Caco-2 (cell line): Measurements from ENCODE around the gene ITFG2. TPM values are rescaled to one million over a fixed set of nuclear protein-coding genes. Genes with fewer than 3 reads are reported as not detected.

Source experiments
- BruUV-seq: library from RNA; stranded (reverse); fragments of 400-500 nt; replicated peaks from 2 replicates; lab custom pipeline; 2021; lab: Mats Ljungman, UMichigan
- CTCF ChIA-PET: fragments of 300-600 bp; sonication (Branson Sonifier 250); formaldehyde crosslinking; loops from one replicate; lab custom pipeline; 2022; ENCODE audit warnings: antibody characterized with exemption; lab: Charles Lee
- POLR2A ChIA-PET: fragments of 300-600 bp; sonication (Branson Sonifier 250); formaldehyde crosslinking; loops from one replicate; lab custom pipeline; 2022; ENCODE audit warnings: antibody characterized with exemption; lab: Charles Lee
- DNase-seq, 2 experiments: peaks; one replicate each; pipeline versions ENCODE4 v3.0.0 to v3.0.0-alpha.2; 2020 to 2022
- H3K27me3 ChIP-seq: replicated peaks from 2 replicates; pipeline ENCODE4 v1.6.0; 2011; ENCODE audit warnings: low read length; ENCODE audit not compliant: control insufficient read depth, insufficient read depth
- H3K36me3 ChIP-seq: 2 replicates; pipeline ENCODE4 v1.5.1; 2011; ENCODE audit warnings: low read length; ENCODE audit not compliant: control insufficient read depth, insufficient read depth
- H3K4me1 ChIP-seq: fragments of 250-450 bp; sonication (Bioruptor Pico); 2 replicates; pipeline ENCODE4 v1.5.1; 2020; ENCODE audit warnings: mild to moderate bottlenecking
- H3K4me3 ChIP-seq: 2 replicates; pipeline ENCODE4 v1.5.1; 2011; ENCODE audit warnings: low read depth, mild to moderate bottlenecking, control low read depth, low read length
- H3K9me3 ChIP-seq: fragments of 250-450 bp; sonication (Bioruptor Pico); 2 replicates; pipeline ENCODE4 v1.5.1; 2020; ENCODE audit warnings: mild to moderate bottlenecking, moderate library complexity
- H3K27ac Mint-ChIP-seq: one replicate; pipeline ENCODE4 v1.8.0; 2022; ENCODE audit warnings: mixed read lengths; ENCODE audit not compliant: unreplicated experiment
- H3K27me3 Mint-ChIP-seq: one replicate; pipeline ENCODE4 v1.8.0; 2022; ENCODE audit warnings: mixed read lengths; ENCODE audit not compliant: insufficient read depth, unreplicated experiment
- H3K36me3 Mint-ChIP-seq: one replicate; pipeline ENCODE4 v1.8.0; 2022; ENCODE audit warnings: mild to moderate bottlenecking, mixed read lengths; ENCODE audit not compliant: insufficient read depth, unreplicated experiment
- H3K4me1 Mint-ChIP-seq: one replicate; pipeline ENCODE4 v1.8.0; 2022; ENCODE audit warnings: low read depth, mixed read lengths; ENCODE audit not compliant: unreplicated experiment
- H3K4me3 Mint-ChIP-seq: one replicate; pipeline ENCODE4 v1.8.0; 2022; ENCODE audit warnings: mild to moderate bottlenecking, moderate library complexity, mixed read lengths; ENCODE audit not compliant: unreplicated experiment
- H3K9me3 Mint-ChIP-seq: one replicate; pipeline ENCODE4 v1.8.0; 2022; ENCODE audit warnings: mixed read lengths; ENCODE audit not compliant: unreplicated experiment
- CTCF ChIP-seq, 2 experiments: fragments of 200-600 bp in 1 of 2; IDR thresholded peaks; 1 replicate in 1 of 2; 2 replicates in 1 of 2; pipeline versions ENCODE4 v1.5.1 to v1.8.0; 2011 to 2022; ENCODE audit warnings: antibody characterized with exemption in 1 of 2, control low read depth in 1 of 2, inconsistent platforms in 1 of 2, low read depth in 1 of 2, low read length in 1 of 2, mild to moderate bottlenecking in 1 of 2, moderate library complexity in 1 of 2; ENCODE audit not compliant: insufficient read depth in 1 of 2, severe bottlenecking in 1 of 2, unreplicated experiment in 1 of 2
- intact Hi-C: fragments of 100-400 bp; cut with micrococcal nuclease; formaldehyde crosslinking; loops from one replicate; pipeline ENCODE4 v1.10.0; 2022; ENCODE audit not compliant: unreplicated experiment
- total RNA-seq: library from RNA; stranded (reverse); gene quantifications from 2 replicates; pipeline ENCODE4 v1.2.3, GENCODE V29; 2022

ITFG2 gene
- total RNA-seq, 1 experiment from 2014 or later: 52.6 TPM

- Histone ChIP-seq H3K9me3 (no peaks in the 10 kb centered on the region), H3K4me1 (no peaks in the 10 kb centered on the region), H3K4me3 (no peak overlapping the region), H3K36me3 (no peaks in the 10 kb centered on the region), H3K27me3 (no peaks in the 10 kb centered on the region; the same call in 1 of the 2 replicates)
- BruUV-seq: no TSS peak
- POLR2A ChIA-PET: no interaction called here
- H3K9me3 Mint-ChIP-seq: no peaks in the 10 kb centered on the region
- H3K4me3 Mint-ChIP-seq: no peak overlapping the region
- H3K27me3 Mint-ChIP-seq: peaks cover 29% of the 10 kb centered on the region
- DNase-seq: no peak
- no peak overlapping the region for H3K27ac Mint-ChIP-seq
- H3K4me1 Mint-ChIP-seq: no peaks in the 10 kb centered on the region
- TF ChIP-seq CTCF (IDR thresholded peaks at IDR 0.05; ENCODE audit: insufficient read depth in 1 of 2, low read depth in 1 of 2, low read length in 1 of 2, severe bottlenecking in 1 of 2, unreplicated experiment in 1 of 2): no peak
- CTCF ChIA-PET: interaction anchor here (0.6 kb wide), 1 partner anchor 10 kb away, joined by 11 read pairs; no protein-coding TSS in a partner anchor
- H3K36me3 Mint-ChIP-seq: no peaks in the 10 kb centered on the region
- intact Hi-C loops: no loop called here
These were observed 36.2 kb upstream of the ITFG2 start for GRCh38 chr12:2776129-2776806.

GRCh38 chr12:2779281-2779680 lies 33.2 kb upstream of the ITFG2 start:
- H3K9me3 ChIP-seq: no peaks in the 10 kb centered on the region
- Mint-ChIP-seq H3K4me3 (no peak overlapping the region), H3K9me3 (no peaks in the 10 kb centered on the region), H3K4me1 (peaks cover 7% of the 10 kb centered on the region), H3K36me3 (no peaks in the 10 kb centered on the region), H3K27ac (no peak overlapping the region), H3K27me3 (peaks cover 38% of the 10 kb centered on the region)
- 0 out of 2 replicates have a peak, but pooled peaks cover 2% of the 10 kb centered on the region for H3K27me3 ChIP-seq
- CTCF ChIA-PET: interaction anchor here (0.7 kb wide), 1 partner anchor 39 kb away, joined by 4 read pairs; no protein-coding TSS in a partner anchor
- intact Hi-C loops: no loop called here
- H3K36me3 ChIP-seq: no peaks in the 10 kb centered on the region
- H3K4me3 ChIP-seq: no peak overlapping the region
- no peak for DNase-seq
- peaks cover 8% of the 10 kb centered on the region for H3K4me1 ChIP-seq
- BruUV-seq: no TSS peak
- TF ChIP-seq CTCF (IDR thresholded peaks at IDR 0.05; ENCODE audit: insufficient read depth in 1 of 2, low read depth in 1 of 2, low read length in 1 of 2, severe bottlenecking in 1 of 2, unreplicated experiment in 1 of 2): no peak
- POLR2A ChIA-PET: no interaction called here

GRCh38 chr12:2783936-2784600 lies 28.4 kb upstream of the ITFG2 start:
- intact Hi-C loops: loop anchor here (1.0 kb wide), 2 partner anchors 44 to 101 kb away; no protein-coding TSS in a partner anchor
- no TSS peak for BruUV-seq
- H3K4me3 Mint-ChIP-seq: peak overlapping the region; percentile 53
- peaks cover 21% of the 10 kb centered on the region for H3K4me1 Mint-ChIP-seq
- Histone ChIP-seq H3K36me3 (no peaks in the 10 kb centered on the region), H3K27me3 (0 out of 2 replicates have a peak, but pooled peaks cover 2% of the 10 kb centered on the region), H3K4me1 (peaks cover 24% of the 10 kb centered on the region), H3K4me3 (no peak overlapping the region), H3K9me3 (no peaks in the 10 kb centered on the region)
- H3K36me3 Mint-ChIP-seq: no peaks in the 10 kb centered on the region
- peaks cover 29% of the 10 kb centered on the region for H3K27me3 Mint-ChIP-seq
- H3K27ac Mint-ChIP-seq: no peak overlapping the region
- TF ChIP-seq CTCF (IDR thresholded peaks at IDR 0.05; ENCODE audit: insufficient read depth in 1 of 2, low read depth in 1 of 2, low read length in 1 of 2, severe bottlenecking in 1 of 2, unreplicated experiment in 1 of 2): peak; percentile 95 to 97
- peak; percentile 67 to 76 for DNase-seq
- no peaks in the 10 kb centered on the region for H3K9me3 Mint-ChIP-seq
- CTCF ChIA-PET: interaction anchor here (0.6 to 3.2 kb wide), 15 partner anchors 10 to 484 kb away, joined by 3 to 28 read pairs (median 4); partner anchors contain the start of gene FKBP4
- POLR2A ChIA-PET: no interaction called here
